Measurements from ENCODE around the gene RIOK2.

DNA sequence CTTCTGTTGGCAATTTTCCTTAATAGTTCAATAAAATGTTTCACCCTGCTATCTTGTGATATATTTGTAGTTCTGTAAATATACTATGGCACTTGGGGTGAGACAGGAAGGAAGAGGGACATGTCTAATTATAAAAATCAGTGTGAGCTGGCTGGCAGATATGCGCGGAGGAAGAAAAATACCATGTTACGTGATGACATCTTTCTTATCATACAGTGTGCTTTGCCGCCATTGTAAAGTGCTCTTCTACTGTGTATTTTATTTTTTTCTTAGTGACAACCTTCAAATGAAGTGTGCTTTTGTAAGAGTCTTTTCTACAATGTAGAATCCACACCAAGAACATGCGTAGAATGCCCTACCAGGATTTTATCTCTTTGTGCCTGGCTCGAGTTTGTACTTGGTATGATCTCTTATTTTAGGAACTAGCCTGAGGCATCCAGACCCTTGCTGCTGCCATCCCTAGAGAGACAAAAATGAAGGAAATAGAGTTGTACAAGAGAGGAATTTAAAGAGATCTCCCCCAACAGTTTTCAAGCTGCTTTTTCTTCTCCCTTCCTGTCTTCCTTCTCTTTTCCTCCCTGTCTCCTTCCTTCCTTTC, 46.7 kb upstream of the RIOK2 start:
- TF ChIP-seq, protein P1, sequence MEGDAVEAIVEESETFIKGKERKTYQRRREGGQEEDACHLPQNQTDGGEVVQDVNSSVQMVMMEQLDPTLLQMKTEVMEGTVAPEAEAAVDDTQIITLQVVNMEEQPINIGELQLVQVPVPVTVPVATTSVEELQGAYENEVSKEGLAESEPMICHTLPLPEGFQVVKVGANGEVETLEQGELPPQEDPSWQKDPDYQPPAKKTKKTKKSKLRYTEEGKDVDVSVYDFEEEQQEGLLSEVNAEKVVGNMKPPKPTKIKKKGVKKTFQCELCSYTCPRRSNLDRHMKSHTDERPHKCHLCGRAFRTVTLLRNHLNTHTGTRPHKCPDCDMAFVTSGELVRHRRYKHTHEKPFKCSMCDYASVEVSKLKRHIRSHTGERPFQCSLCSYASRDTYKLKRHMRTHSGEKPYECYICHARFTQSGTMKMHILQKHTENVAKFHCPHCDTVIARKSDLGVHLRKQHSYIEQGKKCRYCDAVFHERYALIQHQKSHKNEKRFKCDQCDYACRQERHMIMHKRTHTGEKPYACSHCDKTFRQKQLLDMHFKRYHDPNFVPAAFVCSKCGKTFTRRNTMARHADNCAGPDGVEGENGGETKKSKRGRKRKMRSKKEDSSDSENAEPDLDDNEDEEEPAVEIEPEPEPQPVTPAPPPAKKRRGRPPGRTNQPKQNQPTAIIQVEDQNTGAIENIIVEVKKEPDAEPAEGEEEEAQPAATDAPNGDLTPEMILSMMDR (IDR thresholded peaks at IDR 0.05; ENCODE audit: insufficient read depth, low read length, poor library complexity, severe bottlenecking), result no peak
- no peak for TF ChIP-seq EZH2phosphoT487 (conservative IDR thresholded peaks at IDR 0.05; ENCODE audit: low read length)

All from SU-DHL-6 (cell line).